PFSK-1 (cell line): ENCODE data around the gene SIX2.

ENCODE experiments used
- FOXP2 ChIP-seq: optimal IDR thresholded peaks from 2 replicates; pipeline ENCODE3; 2011; ENCODE audit warnings: borderline replicate concordance, control low read depth, inconsistent platforms; ENCODE audit not compliant: insufficient read depth; ENCODE audit errors: extremely low read length, extremely low read depth
- POLR2AphosphoS5 ChIP-seq: IDR thresholded peaks from 2 replicates; pipeline ENCODE4 v1.6.1; 2012; ENCODE audit warnings: low read depth, mild to moderate bottlenecking, control low read depth, low read length, moderate library complexity
- REST ChIP-seq, 2 experiments: IDR thresholded peaks; 2 replicates each; pipeline versions ENCODE4 v1.6.1 to v1.8.0; 2011 to 2012; ENCODE audit warnings: low read depth in 2 of 2, low read length in 2 of 2, control low read depth in 1 of 2, inconsistent platforms in 1 of 2, mild to moderate bottlenecking in 1 of 2, moderate library complexity in 1 of 2; ENCODE audit not compliant: insufficient read depth in 1 of 2
- SIN3A ChIP-seq: IDR thresholded peaks from 2 replicates; pipeline ENCODE4 v1.6.1; 2012; ENCODE audit warnings: mild to moderate bottlenecking, low read length, moderate library complexity, borderline replicate concordance; ENCODE audit not compliant: insufficient read depth
- TAF1 ChIP-seq: IDR thresholded peaks from 2 replicates; pipeline ENCODE4 v1.6.1; 2012; ENCODE audit warnings: low read length, control low read depth, borderline replicate concordance; ENCODE audit not compliant: insufficient read depth

Gene SIX2

GRCh38 chr2:44956843-44957242 is 52.4 kb downstream of the SIX2 start:
- TF ChIP-seq SIN3A (no peak), TAF1 (no peak), FOXP2 (no peak), POLR2AphosphoS5 (no peak), REST (IDR thresholded peaks at IDR 0.05; ENCODE audit: insufficient read depth in 1 of 2, low read depth in 2 of 2, low read length in 2 of 2) (no peak)

GRCh38 chr2:44955593-44956392 is 53.5 kb downstream of the SIX2 start:
- TF ChIP-seq FOXP2 (peak; percentile 50), TAF1 (no peak), SIN3A (no peak), POLR2AphosphoS5 (no peak)
